K562 (cell line): Measurements from ENCODE around the gene STIL. TPM values are rescaled to one million over a fixed set of nuclear protein-coding genes. Genes with fewer than 3 reads are reported as not detected.

ENCODE experiments used
- EZH2 ChIP-seq: IDR thresholded peaks from 2 replicates; pipeline ENCODE4 v1.6.1; 2012; ENCODE audit warnings: low read depth, mild to moderate bottlenecking, inconsistent platforms, low read length, borderline replicate concordance
- FOSL1 ChIP-seq: fragments of 200-800 bp; sonication (Bioruptor generic); conservative IDR thresholded peaks from 2 replicates; pipeline ENCODE4 v1.6.1; 2016; ENCODE audit warnings: missing genetic modification characterization, missing compliant biosample characterization
- HNRNPH1 ChIP-seq: fragments of 200-400 bp; formaldehyde crosslinking; optimal IDR thresholded peaks from 2 replicates; pipeline ENCODE3; 2017; ENCODE audit warnings: low read depth, mild to moderate bottlenecking, low read length, moderate library complexity
- KDM1A ChIP-seq, 2 experiments: fragments of 450-650 bp; IDR thresholded peaks; 2 replicates each; pipeline ENCODE4 v1.6.1; 2016; ENCODE audit warnings: mild to moderate bottlenecking in 2 of 2
- LARP7 ChIP-seq: fragments of 450-650 bp; IDR thresholded peaks from 2 replicates; pipeline ENCODE4 v1.6.1; 2016
- MAFF ChIP-seq: IDR thresholded peaks from 2 replicates; pipeline ENCODE4 v1.6.1; 2012; ENCODE audit warnings: low read length, improper control_type of control experiment
- MAFG ChIP-seq: fragments of 450-650 bp; conservative IDR thresholded peaks from 2 replicates; pipeline ENCODE4 v1.6.1; 2016; ENCODE audit warnings: missing genetic modification characterization, missing compliant biosample characterization
- MYNN ChIP-seq, 2 experiments: sonication (generic); formaldehyde crosslinking in 1 of 2; IDR thresholded peaks; 2 replicates each; pipeline versions ENCODE4 v1.5.0 to v1.6.1; 2016 to 2020; ENCODE audit warnings: antibody characterized with exemption in 1 of 2, missing genetic modification reagents in 1 of 2
- NRF1 ChIP-seq, 2 experiments: fragments of 450-650 bp; IDR thresholded peaks in 1 of 2; conservative IDR thresholded peaks in 1 of 2; 2 replicates each; pipeline ENCODE4 v1.6.1; 2014; ENCODE audit warnings: mild to moderate bottlenecking in 2 of 2
- RAD51 ChIP-seq: fragments of 450-650 bp; IDR thresholded peaks from 2 replicates; pipeline ENCODE4 v1.7.1; 2016; ENCODE audit warnings: low read depth, mild to moderate bottlenecking, borderline replicate concordance
- SP2 ChIP-seq: IDR thresholded peaks from 2 replicates; pipeline ENCODE4 v1.6.1; 2011; ENCODE audit warnings: mild to moderate bottlenecking, low read depth, low read length, moderate library complexity; ENCODE audit not compliant: poor library complexity, severe bottlenecking; ENCODE audit errors: extremely low read depth
- TBL1XR1 ChIP-seq, 2 experiments: IDR thresholded peaks; 2 replicates each; pipeline ENCODE4 v1.6.1; 2012; ENCODE audit warnings: improper control_type of control experiment in 2 of 2, low read length in 2 of 2, mild to moderate bottlenecking in 1 of 2
- TCF7 ChIP-seq: sonication (generic); IDR thresholded peaks from 2 replicates; pipeline ENCODE4 v1.6.1; 2016; ENCODE audit warnings: antibody characterized with exemption, borderline replicate concordance
- TFE3 ChIP-seq: fragments of 450-650 bp; formaldehyde crosslinking; IDR thresholded peaks from 2 replicates; pipeline ENCODE4 v1.4.0; 2020; ENCODE audit warnings: mild to moderate bottlenecking, mixed read lengths
- ZNF24 ChIP-seq: fragments of 450-650 bp; IDR thresholded peaks from 2 replicates; pipeline ENCODE4 v1.6.1; 2016
- ZNF311 ChIP-seq: fragments of 250-450 bp; sonication (Bioruptor Pico); IDR thresholded peaks from 2 replicates; pipeline ENCODE4 v1.4.0; 2020; ENCODE audit warnings: mild to moderate bottlenecking, moderate library complexity
- ZNF518B ChIP-seq: fragments of 250-450 bp; sonication (Bioruptor Pico); IDR thresholded peaks from 2 replicates; pipeline ENCODE4 v1.5.0; 2021; ENCODE audit warnings: mild to moderate bottlenecking, moderate library complexity
- ZNF589 ChIP-seq: fragments of 200-800 bp; sonication (Bioruptor generic); IDR thresholded peaks from 2 replicates; pipeline ENCODE4 v1.6.1; 2016; ENCODE audit warnings: low read depth, missing genetic modification characterization, missing compliant biosample characterization
- ZNF79 ChIP-seq: fragments of 250-450 bp; sonication (Bioruptor Pico); IDR thresholded peaks from 2 replicates; pipeline ENCODE4 v1.4.0; 2020; ENCODE audit warnings: low read depth, mild to moderate bottlenecking, moderate library complexity
- polyA plus RNA-seq, 8 experiments: library from polyadenylated mRNA; depleted of rRNA in 4 of 8; stranded (reverse) in 5 of 8; unstranded in 3 of 8; fragments of >200 nt; fragmentation: Nextera tagmentation in 2 of 8; fragmentation: Illumina TruSeq in 1 of 8; extraction: Ambion mirVana in 2 of 8; extraction: Trizol in 1 of 8; gene quantifications; 2 replicates each; pipeline versions ENCODE4 v1.2.1 to v1.2.3, GENCODE V29; 2011 to 2014; ENCODE audit warnings: inconsistent platforms in 1 of 8, missing spikeins in 1 of 8
- total RNA-seq, 7 experiments: library from RNA; depleted of rRNA in 6 of 7; stranded (reverse); fragments of >200 nt in 6 of 7; fragmentation: Illumina TruSeq in 2 of 7; extraction: Trizol in 2 of 7; gene quantifications; 2 replicates each; pipeline versions ENCODE4 v1.2.1 to v1.2.3, GENCODE V29; 2011 to 2021; ENCODE audit warnings: low replicate concordance in 1 of 7
- TF ChIP-seq, protein P1 (sequence below), 2 experiments: fragments of 450-650 bp; IDR thresholded peaks; 2 replicates each; pipeline ENCODE4 v1.6.1; 2018; ENCODE audit warnings: mild to moderate bottlenecking in 2 of 2, low read depth in 1 of 2; ENCODE audit not compliant: partially characterized antibody in 2 of 2

Gene STIL
- total and polyA plus RNA-seq, 9 of the 15 experiments (the other 6 are each of a cell fraction or from before 2014, with no cell fraction given) = 10.5 to 77.4 (median 39.6) TPM

GRCh38 chr1:47244339-47244862 lies 69.5 kb downstream of the STIL start (continued):
- no peak for TF ChIP-seq TCF7
- no peak; the same call in 1 of the 2 replicates for TF ChIP-seq MYNN (IDR thresholded peaks at IDR 0.05)
- no peak for TF ChIP-seq MYNN (CRISPR knock-in tag; IDR thresholded peaks at IDR 0.05)
- no peak for TF ChIP-seq ZNF79
- TF ChIP-seq HNRNPH1 = no peak
- TF ChIP-seq NRF1 (conservative IDR thresholded peaks at IDR 0.05 in 1 of 2, IDR thresholded peaks at IDR 0.05 in 1 of 2) = no peak
- TF ChIP-seq RAD51 = no peak
- TF ChIP-seq LARP7 = no peak
- TF ChIP-seq, protein P1, sequence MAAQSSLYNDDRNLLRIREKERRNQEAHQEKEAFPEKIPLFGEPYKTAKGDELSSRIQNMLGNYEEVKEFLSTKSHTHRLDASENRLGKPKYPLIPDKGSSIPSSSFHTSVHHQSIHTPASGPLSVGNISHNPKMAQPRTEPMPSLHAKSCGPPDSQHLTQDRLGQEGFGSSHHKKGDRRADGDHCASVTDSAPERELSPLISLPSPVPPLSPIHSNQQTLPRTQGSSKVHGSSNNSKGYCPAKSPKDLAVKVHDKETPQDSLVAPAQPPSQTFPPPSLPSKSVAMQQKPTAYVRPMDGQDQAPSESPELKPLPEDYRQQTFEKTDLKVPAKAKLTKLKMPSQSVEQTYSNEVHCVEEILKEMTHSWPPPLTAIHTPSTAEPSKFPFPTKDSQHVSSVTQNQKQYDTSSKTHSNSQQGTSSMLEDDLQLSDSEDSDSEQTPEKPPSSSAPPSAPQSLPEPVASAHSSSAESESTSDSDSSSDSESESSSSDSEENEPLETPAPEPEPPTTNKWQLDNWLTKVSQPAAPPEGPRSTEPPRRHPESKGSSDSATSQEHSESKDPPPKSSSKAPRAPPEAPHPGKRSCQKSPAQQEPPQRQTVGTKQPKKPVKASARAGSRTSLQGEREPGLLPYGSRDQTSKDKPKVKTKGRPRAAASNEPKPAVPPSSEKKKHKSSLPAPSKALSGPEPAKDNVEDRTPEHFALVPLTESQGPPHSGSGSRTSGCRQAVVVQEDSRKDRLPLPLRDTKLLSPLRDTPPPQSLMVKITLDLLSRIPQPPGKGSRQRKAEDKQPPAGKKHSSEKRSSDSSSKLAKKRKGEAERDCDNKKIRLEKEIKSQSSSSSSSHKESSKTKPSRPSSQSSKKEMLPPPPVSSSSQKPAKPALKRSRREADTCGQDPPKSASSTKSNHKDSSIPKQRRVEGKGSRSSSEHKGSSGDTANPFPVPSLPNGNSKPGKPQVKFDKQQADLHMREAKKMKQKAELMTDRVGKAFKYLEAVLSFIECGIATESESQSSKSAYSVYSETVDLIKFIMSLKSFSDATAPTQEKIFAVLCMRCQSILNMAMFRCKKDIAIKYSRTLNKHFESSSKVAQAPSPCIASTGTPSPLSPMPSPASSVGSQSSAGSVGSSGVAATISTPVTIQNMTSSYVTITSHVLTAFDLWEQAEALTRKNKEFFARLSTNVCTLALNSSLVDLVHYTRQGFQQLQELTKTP (IDR thresholded peaks at IDR 0.05; ENCODE audit: low read depth in 1 of 2, partially characterized antibody in 2 of 2) = no peak
- TF ChIP-seq ZNF518B (CRISPR knock-in tag) = no peak
- peak; percentile 63 for TF ChIP-seq MAFF
- no peak for TF ChIP-seq EZH2
- TF ChIP-seq KDM1A (IDR thresholded peaks at IDR 0.05) = peak; percentile 71 to 82
- no peak for TF ChIP-seq ZNF589 (CRISPR knock-in tag)
- TF ChIP-seq MAFG (tag) = peak; percentile 77
- no peak for TF ChIP-seq FOSL1 (tag)
- no peak for TF ChIP-seq ZNF311 (CRISPR knock-in tag)
- TF ChIP-seq SP2 = no peak
- no peak for TF ChIP-seq ZNF24
- TF ChIP-seq TFE3 (CRISPR knock-in tag) = no peak
- TF ChIP-seq TBL1XR1 (IDR thresholded peaks at IDR 0.05; ENCODE audit: low read length in 2 of 2) = no peak
